Activated CD4-positive, alpha-beta T cell treated with anti-CD3 and anti-CD28 coated beads, Interleukin-2, amount 50 U/mL, for 4 hours (primary cell): ENCODE measurements around the gene ADGRL1.
"Not testable (repeated sequence)": the region's sequence is repeated elsewhere in the genome, so short reads cannot be mapped to it uniquely, and the experiment has no call there.

Experiments
- DNase-seq, 2 experiments: peaks; one replicate each; pipeline ENCODE4 v3.0.0-alpha.2; 2020

Gene ADGRL1

GRCh38 chr19:14205452-14206287, at the start of gene ADGRL1:
ADGRL1 (minus strand) TSS chr19:14206169; CDS start chr19:14183602, 22,567 bp downstream.
- DNase-seq = peak in 1 of 2 experiments; percentile 20

GRCh38 chr19:14255316-14255715, 49.3 kb upstream of the ADGRL1 start:
- DNase-seq = not testable (repeated sequence)

GRCh38 chr19:14253822-14254599, 48.0 kb upstream of the ADGRL1 start:
- not testable (repeated sequence) for DNase-seq

GRCh38 chr19:14252136-14252535, 46.2 kb upstream of the ADGRL1 start:
- DNase-seq = not testable (repeated sequence)

DNA sequence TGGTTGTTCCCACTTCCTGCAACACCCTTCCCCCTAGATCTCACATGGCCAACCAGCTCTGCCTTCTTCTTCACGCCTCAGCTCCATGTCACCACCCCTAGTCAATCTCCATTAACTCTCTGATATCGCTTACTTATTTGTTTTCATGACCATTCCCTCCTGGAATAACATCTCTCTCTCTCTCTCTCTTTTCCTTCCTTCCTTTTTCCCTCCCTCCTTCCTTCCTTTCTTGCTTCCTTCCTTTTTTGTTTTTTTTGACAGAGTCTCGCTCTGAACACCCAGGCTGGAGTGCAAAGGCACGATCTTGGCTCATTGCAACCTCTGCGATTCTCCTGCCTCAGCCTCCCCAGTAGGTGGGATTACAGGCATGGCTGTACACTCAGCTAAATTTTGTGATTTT, 44.9 kb upstream of the ADGRL1 start:
- DNase-seq = no peak

GRCh38 chr19:14250315-14250714, 44.3 kb upstream of the ADGRL1 start:
- DNase-seq = not testable (repeated sequence)

DNA sequence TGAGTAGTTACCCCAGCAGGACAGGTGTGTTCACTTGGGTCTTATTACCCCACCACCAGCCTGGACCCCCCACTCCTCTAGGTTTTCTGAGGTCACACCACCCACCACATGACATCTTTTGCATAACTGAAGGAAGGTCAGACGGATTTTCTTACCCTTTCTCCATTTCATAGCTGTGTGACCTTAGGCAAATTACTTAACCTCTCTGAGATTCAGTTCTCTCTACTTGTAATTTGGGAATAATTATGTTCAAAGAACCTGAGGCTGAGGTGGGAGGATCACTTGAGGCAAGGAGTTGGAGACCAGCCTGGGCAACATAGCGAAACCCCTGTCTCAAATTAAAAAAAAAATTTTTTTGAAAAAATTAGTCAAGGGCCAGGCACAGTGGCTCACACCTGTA, 43.9 kb upstream of the ADGRL1 start:
- not testable (repeated sequence) for DNase-seq

DNA sequence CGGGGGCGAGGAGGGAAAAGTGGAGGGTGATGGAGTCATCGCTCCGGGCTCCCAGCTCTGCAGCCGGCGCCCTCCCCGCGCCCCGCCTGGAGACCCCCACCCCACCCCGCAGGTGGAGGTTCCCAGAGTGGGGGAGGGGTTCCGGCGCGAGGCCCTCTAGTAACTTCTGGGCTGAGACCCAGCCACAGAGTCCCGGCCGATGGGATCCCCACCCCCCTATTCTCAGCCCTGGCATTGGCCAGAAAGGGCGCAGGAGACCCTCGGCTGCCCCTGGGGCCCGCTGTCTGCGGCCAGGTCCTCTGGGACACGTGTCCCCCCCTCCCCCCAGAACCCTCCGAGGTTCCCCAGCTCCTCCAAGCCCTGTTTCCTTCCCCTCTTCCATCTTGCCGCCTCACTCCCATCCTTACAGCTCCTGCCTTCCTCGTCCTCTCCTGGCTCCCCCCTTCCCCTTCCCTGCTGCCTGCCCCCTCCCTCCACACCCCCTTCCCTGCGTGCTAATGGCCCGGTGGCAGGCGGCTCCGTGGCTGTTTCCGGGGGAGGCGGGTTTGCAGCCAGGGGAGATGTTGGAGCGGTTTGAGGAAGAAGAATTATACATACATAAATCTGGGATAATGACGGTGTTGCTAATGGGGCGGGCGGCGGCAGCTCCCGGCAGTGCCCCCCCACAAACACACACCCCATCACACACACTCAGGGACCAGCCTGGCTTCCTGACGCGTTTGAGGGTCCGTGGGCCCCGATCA, 43.2 kb upstream of the ADGRL1 start:
- not testable (repeated sequence) for DNase-seq

DNA sequence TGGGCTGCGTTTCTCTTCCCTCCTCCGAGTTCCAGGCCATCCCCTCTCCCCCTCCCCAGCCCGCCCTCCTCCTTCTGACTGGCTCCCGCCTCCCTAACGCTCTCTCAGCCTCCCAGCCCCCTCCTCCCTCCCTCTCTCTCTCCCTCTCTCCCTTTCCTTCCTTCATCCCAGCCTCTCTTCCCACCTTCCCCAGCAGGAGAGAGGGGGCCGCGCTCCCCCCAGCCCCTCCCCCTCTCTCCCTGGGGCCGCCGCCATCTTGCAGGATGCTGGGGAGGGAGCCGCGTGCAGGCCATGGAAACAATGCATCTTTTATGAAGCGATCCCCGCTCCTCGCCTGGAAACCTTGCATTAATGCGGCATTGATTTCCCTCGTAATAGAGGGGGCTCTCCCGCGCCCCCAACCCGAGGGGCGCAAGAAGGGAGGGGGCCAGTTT, 42.6 kb upstream of the ADGRL1 start:
- peak; percentile 29 to 34 for DNase-seq

- DNase-seq = not testable (repeated sequence)
Observed at GRCh38 chr19:14247548-14248471, 41.8 kb upstream of the ADGRL1 start.

DNA sequence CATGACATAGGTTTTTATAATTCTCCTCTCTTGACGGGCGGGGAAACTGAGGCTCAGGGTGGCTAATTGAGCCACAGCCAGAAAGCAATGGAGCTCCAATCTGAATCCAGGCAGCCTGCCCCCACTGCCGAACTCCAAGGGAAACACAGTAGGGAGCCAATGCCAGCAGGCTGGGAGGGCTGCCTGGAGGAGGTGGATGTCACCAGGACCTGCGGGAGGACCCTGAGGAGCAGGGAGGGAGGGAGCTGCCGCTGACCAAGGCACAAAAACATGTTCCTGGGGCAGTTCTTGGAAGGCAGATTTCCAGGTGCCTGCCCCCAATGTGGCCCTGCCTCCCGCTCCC, 41.2 kb upstream of the ADGRL1 start:
- DNase-seq = not testable (repeated sequence)

DNA sequence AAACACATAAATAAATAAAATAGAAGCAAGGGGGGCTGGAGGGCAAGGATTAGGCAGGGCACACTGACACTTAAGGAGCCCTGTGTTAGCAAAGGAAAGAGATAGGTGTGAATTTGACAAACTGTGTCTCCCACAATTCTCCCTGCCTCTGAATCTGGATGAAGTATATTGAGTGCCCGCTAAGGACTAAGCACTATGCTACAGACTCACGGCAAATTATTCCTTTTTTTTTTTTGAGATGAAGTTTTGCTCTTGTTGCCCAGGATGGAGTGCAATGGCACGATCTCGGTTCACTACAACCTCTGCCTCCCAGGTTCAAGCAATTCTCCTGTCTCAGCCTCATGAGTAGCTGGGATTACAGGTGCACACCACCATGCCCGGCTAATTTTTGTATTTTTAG, 38.4 kb upstream of the ADGRL1 start:
- DNase-seq = not testable (repeated sequence)

DNA sequence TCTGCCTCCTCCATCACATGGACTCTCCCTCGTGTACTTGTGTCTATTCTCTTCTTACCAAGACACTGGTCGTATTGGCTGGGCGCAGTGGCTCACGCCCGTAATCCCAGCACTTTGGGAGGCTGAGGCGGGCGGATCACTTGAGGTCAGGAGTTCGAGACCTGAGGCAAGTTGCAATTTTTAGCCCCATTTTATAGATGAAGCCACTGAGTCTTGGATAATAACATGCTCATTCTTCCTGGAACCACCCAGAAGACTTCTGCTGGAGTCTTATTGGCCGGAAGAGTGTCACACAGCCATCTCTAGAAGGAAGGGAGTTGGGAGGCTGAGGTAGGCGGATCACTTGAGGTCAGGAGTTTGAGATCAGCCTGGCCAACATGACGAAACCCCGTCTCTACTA, 37.7 kb upstream of the ADGRL1 start:
- not testable (repeated sequence) for DNase-seq

DNA sequence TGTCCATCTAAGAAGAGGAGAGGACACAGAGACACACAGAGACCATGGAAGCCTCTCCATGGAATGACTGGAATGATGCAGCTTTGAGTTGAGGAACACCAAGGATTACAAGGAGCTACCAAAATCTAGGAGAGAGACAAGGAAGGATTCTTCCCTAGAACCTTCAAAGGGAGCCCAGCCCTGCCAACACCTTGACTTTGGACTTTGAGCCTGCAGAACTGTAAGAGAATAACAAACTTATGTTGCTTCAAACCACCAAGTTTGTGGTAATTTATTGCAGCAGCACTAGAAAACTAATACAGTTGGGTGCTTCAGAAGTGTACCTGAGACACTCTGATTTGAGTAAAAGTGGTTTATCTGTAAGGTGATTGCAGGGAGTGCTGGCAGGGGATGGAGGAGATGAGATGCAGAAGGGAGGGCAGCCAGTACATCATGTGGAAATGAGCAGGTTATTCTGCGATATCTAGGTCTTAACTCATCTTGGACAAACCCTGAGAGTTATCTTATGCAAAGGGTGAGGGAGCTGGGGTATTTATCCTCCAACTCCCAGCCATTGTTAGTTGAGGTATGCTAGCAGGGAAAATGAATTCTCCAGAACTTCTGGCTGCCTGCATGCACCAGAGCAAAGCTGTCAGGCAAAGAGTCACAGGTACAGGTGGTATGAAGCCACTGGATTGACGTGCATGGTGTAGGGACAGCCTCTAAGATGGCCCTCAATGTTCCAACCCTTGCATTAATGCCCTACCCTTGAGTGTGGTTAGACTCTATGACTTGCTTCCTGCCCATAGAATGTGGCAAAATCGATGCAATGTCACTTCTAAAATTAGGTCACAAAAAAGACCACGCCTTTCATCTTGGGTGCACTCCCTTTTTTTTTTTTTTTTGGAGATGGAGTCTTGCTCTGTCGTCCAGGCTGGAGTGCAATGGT, 31.3 kb upstream of the ADGRL1 start:
- DNase-seq = no peak

DNA sequence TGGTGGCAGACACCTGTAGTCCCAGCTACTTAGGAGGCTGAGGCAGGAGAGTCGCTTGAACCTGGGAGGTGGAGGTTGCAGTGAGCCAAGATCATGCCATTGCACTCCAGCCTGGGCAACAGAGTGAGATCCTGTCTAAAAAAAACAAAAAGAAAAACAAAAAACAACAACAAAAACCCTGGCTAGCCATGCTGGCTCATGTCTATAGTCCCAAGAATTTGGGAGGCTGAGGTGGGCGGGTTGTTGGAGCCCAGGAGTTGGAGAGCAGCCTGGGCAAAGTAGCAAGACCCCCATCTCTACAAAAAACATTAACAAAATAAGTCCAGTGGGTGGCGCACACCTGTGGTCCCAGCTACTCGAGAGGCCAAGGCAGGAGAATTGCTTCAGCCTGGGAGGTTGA, 27.0 kb upstream of the ADGRL1 start:
- DNase-seq = not testable (repeated sequence)

- DNase-seq = not testable (repeated sequence)
Observed at GRCh38 chr19:14228446-14229071, 22.6 kb upstream of the ADGRL1 start.

GRCh38 chr19:14226498-14226897, 20.5 kb upstream of the ADGRL1 start:
- DNase-seq = not testable (repeated sequence)

GRCh38 chr19:14222886-14223285, 16.9 kb upstream of the ADGRL1 start:
- DNase-seq = no peak

GRCh38 chr19:14221345-14221744, 15.4 kb upstream of the ADGRL1 start:
- peak; percentile 58 for DNase-seq

- DNase-seq = no peak
Observed at GRCh38 chr19:14218620-14219330, 12.8 kb upstream of the ADGRL1 start.
